HG03460 (cell line): ENCODE results near the gene NABP2.
"Not testable (repeated sequence)": the region's sequence is repeated elsewhere in the genome, so short reads cannot be mapped to it uniquely, and the experiment has no call there.

Experiments used
- ATAC-seq: cut with Tn5 transposase; IDR thresholded peaks from one replicate; pipeline ENCODE4 v1.9.1; 2021; ENCODE audit not compliant: unreplicated experiment

The NABP2 gene

GRCh38 chr12:56271031-56271430 lies 46.9 kb downstream of the NABP2 start:
- ATAC-seq, result no peak

GRCh38 chr12:56272468-56272867 lies 48.3 kb downstream of the NABP2 start:
- not testable (repeated sequence) for ATAC-seq

GRCh38 chr12:56274299-56274698 lies 50.2 kb downstream of the NABP2 start:
- no peak for ATAC-seq

GRCh38 chr12:56278905-56279304 lies 54.8 kb downstream of the NABP2 start:
- ATAC-seq, result no peak
